Stimulated activated CD4-positive, alpha-beta T cell treated with anti-CD3 and anti-CD28 coated beads, Interleukin-12 subunit alpha, Interleukin-12 subunit beta, amount 100 ng/mL, for 24 hours (primary cell): ENCODE results near the gene TMTC1.
"Not testable (repeated sequence)": the region's sequence is repeated elsewhere in the genome, so short reads cannot be mapped to it uniquely, and the experiment has no call there.

ENCODE experiments used
- DNase-seq, 2 experiments: peaks; one replicate each; pipeline ENCODE4 v3.0.0-alpha.2; 2020; ENCODE audit warnings: low read depth in 2 of 2

The TMTC1 gene

DNA sequence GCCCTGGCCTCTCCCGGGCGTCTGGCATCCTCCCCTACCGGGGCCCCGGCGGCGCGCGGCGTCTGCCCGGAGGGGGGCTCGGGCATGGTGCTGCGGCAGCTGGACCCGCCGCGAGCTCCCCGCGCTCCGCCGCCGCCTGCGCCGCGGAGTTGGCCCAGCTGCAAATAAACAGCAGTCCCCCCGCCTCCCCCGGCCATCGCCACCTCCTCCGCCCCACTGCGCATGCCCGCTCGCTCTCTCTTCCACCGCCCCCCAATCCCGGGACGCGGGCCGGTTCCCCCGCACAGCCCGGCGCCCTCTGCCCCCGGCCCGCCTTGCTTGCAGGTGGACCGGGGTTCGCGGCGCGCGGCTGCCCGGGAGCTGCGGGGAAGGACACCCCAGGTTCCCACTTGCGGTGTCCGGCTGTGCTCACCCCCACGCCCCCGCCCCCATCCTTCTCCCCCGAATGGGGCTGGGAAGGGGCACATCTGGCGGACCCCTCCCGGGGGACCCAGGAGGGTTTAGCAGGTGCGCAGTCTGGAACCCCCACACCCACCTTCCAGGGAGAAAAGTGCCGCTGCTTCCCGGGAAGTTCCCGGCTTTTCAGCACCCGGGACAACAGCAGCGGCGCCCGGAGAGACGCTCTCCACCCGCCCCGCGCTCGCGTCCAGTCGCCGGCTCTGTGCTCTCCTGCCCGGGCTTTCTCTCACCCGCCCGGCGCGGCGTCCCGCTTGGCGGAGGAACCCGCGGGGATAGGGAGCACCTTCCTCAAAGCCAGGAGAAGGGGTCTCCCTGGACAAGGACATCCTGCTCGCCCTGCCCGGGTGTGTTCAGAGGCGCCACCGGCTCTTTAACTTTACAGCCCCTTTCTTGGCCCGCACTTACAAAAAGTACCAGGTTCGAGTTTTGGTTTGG lies at the start of gene TMTC1:
Gene TMTC1, minus strand, starts transcription at position 170 of the 894 bp plus-strand sequence. CDS start 191 bp downstream, outside the sequence.
- DNase-seq = no peak

GRCh38 chr12:29831173-29831572 lies 47.4 kb upstream of the TMTC1 start:
- no peak for DNase-seq

- no peak for DNase-seq
Observed at GRCh38 chr12:29830391-29830790, 46.6 kb upstream of the TMTC1 start.

DNA sequence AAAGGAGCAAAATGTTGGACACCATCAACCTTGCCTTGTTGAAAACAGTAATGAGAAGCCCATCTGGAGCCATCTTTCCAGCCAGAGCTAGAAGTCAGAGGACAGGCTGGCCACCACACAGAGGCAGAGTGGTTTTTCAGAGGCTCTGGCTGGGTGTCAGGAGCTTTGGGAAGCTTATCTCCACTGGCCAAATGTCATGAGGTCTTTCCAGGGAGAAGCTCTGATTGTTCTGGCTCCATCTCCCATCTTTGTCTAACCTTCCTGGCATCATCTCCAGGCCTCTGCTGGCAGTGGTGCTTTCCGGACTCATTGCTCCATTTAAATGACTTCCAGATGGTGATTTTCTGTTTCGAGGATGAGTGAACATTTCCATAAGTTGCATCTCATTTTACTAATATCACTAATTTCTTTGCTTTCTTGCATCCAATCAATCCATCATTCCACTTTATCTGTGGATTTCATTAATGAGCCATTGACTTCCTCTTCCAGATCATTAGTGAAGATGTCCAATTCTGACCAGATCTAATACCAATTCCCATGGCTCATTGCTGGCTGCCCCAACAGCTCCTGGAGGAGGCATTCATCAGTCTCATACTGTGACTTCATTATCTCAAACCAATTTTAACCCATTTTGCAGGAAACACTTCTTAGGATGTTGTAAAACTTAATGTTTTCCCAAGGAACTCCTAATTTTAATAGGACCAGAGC lies 35.3 kb upstream of the TMTC1 start:
- no peak for DNase-seq

DNA sequence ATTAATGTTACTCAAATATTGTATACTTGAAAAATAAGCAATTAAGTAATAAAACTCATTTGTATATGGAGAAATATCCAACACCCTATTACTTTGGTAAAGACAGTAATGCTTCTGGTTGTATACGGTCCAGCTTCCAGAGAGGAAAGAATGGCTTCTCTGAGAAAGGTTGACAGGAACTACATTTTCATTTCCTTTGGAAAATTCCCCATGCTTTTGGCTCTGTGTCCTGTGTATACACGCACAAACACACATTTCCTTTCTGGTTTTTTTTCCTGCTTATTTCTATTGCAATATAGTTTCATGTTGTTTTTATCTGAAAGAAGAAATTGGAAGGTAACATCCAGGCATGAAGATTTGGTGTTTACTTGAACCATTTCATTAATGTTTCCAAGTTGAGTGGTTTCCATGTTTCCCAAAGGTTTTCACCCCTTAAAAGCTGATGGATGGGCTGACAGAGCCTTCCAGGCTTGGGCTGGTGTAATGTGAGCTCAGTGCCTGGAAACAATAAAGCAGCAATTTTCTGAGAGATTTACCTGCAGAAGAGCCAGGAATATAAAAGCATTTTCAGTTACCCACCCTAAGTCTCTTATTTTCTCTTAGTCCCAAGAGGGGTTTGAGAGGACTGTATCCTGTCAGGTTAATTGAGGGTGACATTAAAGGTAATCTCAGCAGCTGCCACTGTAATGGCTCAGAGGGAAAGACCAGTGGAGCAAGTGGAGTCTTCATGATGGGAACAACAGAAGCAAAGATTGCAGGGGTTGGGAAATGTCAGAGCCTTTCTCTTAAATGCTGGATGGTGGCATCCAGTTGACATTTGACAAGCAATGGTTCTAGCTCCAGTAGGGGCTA lies 33.4 kb upstream of the TMTC1 start:
- no peak for DNase-seq

- not testable (repeated sequence) for DNase-seq
Observed at GRCh38 chr12:29809616-29810361, 26.0 kb upstream of the TMTC1 start.

DNA sequence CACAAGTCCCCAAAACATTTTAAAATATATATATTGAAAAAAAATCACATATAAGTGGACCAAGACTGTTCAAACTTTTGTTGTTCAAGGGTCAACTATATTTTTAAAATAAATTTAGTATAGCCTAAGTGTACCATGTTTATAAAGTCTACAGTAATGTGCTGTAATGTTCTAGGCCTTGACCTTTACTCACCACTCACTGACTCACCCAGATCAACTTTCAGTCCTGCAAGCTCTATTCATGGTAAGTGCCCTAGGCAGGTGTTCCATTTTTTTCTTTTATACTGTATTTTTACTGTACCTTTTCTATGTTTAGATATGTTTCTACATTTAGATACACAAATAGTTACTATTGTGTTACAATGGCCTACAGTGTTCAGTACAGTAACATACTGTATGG lies 23.4 kb upstream of the TMTC1 start:
- no peak for DNase-seq

DNA sequence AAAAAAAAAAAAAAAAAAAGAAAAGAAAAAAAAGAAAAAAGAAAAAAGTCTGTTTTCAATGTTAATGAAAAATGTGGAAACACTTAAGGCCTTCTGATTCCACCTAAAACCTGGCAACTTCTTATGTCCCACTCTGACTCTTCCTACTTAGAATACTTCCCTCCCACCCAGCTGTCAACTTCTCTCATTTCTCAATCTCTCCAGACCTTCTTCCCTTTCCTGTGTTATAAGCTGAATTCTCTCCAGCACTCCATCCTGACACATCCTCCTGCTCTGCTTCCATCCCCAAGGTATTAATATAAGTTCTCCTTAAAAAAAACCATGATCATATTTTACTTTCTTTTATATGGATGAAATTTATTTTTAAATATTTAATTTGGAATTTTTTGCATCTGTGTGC lies 20.3 kb upstream of the TMTC1 start:
- DNase-seq = no peak

GRCh38 chr12:29799591-29799990 lies 15.8 kb upstream of the TMTC1 start:
- no peak for DNase-seq

GRCh38 chr12:29797565-29798355 lies 14.0 kb upstream of the TMTC1 start:
- no peak for DNase-seq

DNA sequence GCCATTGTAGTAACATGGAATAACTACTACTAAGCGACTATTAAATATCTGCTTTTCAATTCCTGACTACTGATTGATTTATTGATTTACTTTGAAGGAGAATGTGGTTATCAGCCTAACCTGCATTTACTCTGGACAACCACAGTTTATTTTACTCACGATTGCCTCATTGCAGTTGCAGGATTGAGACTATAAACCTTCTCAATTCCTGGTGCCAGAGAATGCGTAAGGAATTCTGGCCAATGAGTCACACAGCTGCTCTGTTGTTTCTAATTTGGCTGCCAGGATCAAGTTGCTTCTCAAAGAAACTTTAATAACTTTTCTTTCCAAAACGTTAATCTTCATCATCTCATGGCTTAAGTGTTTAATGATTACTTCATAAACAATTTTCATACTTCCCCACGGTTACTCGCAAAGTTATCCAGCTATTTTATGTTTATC lies 13.1 kb upstream of the TMTC1 start:
- DNase-seq = no peak

DNA sequence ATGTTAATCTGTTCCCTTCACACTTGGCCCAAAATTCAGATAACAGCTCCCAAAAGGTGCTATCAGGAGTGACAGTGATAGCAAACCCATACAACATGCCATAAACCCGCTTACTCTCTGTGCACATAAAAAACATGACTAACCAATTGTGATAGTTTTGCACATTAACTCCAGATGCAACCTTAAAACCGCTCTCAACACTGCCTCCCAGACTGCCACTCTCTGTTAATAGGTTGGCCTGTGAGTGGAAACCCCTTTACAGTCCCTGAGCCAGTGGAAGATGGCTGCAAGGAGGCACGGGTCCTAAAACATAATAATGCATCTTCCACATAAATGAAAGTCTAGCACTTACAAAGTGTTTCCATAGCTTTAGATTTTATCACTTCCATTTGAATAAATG lies 12.0 kb upstream of the TMTC1 start:
- no peak for DNase-seq

- DNase-seq = no peak
Observed at GRCh38 chr12:29794862-29795261, 11.1 kb upstream of the TMTC1 start.

- DNase-seq = no peak
Observed at GRCh38 chr12:29792853-29793252, 9.1 kb upstream of the TMTC1 start.

DNA sequence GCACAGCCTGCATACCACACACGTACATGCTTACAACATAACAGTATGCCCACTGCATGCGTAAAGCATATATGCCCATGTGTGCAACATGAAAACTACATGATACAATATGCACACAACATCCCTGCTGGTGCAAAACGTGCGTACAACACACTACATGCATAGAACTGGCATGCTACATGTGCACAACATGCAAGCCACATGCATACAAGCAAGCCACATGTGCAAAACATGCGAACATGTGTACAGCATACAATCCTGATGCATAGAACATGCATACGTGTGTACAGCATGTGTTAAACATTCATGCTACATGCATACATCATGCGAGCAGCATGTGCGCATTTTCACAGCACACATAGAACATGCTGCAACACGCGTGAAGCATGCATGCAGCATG lies 8.4 kb upstream of the TMTC1 start:
- DNase-seq = no peak

- no peak for DNase-seq
Observed at GRCh38 chr12:29782871-29783772, 620 bp downstream of the TMTC1 start.

DNA sequence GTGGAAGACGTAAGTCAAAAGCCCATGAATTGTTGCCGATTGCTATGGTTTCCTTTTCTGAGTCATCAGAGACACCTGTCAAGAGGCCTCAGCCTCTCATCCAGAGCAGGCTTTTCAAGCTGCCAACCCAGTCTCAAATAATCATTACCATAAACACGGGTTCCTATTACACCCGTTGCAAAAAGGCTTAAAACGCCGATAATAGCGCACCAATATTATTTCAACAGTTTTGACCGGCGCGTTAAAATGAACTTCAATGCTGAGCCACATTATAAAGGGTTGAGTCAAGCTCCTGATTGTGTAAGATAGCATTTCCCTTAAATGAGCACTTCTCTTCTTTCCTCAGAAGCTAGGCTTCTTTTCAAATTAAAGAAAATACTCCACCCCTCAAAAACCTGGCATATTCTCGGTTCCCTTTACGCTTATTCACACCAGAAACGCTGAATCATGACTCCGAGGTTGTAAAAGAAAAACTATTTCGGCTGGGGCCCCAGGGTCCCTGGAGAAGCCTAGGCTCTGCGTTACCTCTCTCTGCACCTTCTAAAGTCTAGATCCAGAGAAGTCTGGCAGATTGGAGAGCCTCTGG lies 1.4 kb downstream of the TMTC1 start:
- no peak for DNase-seq

GRCh38 chr12:29781705-29782266 lies 2.0 kb downstream of the TMTC1 start:
- no peak for DNase-seq

DNA sequence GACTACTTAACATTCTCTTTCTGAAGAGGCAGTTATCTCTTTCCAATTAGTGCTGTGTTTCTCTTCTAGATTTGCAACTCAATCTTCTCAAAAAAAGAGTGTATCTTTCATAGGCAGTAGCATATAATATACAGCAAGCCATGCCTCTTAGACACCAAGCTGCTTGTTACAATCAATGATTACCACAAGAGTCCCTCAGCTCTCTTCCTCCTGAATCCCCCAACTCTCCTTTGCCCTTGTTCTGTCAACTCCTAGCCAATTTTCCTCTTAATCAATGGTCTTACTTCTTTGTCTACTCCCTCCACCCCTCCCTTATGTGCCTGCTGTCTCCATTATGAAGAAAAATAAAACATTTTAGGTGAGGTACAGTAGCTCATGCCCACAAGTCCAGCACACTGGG lies 2.6 kb downstream of the TMTC1 start:
- no peak for DNase-seq
